HS-27A (cell line): Measurements from ENCODE around the gene ETS2.
"Not testable (repeated sequence)": the region's sequence is repeated elsewhere in the genome, so short reads cannot be mapped to it uniquely, and the experiment has no call there.

Source experiments
- DNase-seq: peaks from one replicate; pipeline ENCODE4 v3.0.0-alpha.2; 2012; ENCODE audit warnings: low read depth, missing footprints

ETS2 gene

GRCh38 chr21:38839328-38840286 is 33.9 kb downstream of the ETS2 start:
- peak; percentile 95 for DNase-seq

- DNase-seq, result no peak
Observed at GRCh38 chr21:38840456-38841300, 34.9 kb downstream of the ETS2 start.

GRCh38 chr21:38841472-38841871 is 35.7 kb downstream of the ETS2 start:
- no peak for DNase-seq

GRCh38 chr21:38842079-38842478 is 36.4 kb downstream of the ETS2 start:
- DNase-seq, result no peak

- no peak for DNase-seq
Observed at GRCh38 chr21:38843379-38843778, 37.6 kb downstream of the ETS2 start.

- peak; percentile 89 for DNase-seq
Observed at GRCh38 chr21:38843806-38844503, 38.2 kb downstream of the ETS2 start.

GRCh38 chr21:38845374-38845773 is 39.6 kb downstream of the ETS2 start:
- DNase-seq, result not testable (repeated sequence)

GRCh38 chr21:38847556-38847955 is 41.8 kb downstream of the ETS2 start:
- DNase-seq, result no peak

- no peak for DNase-seq
Observed at GRCh38 chr21:38848187-38848609, 42.5 kb downstream of the ETS2 start.

GRCh38 chr21:38849776-38850175 is 44.0 kb downstream of the ETS2 start:
- no peak for DNase-seq

- DNase-seq, result no peak
Observed at GRCh38 chr21:38850277-38850951, 44.7 kb downstream of the ETS2 start.

- no peak for DNase-seq
Observed at GRCh38 chr21:38851101-38851500, 45.4 kb downstream of the ETS2 start.

GRCh38 chr21:38852278-38852677 is 46.5 kb downstream of the ETS2 start:
- no peak for DNase-seq

- no peak for DNase-seq
Observed at GRCh38 chr21:38852708-38853107, 47.0 kb downstream of the ETS2 start.

GRCh38 chr21:38853421-38853919 is 47.7 kb downstream of the ETS2 start:
- peak; percentile 92 for DNase-seq

- DNase-seq, result no peak
Observed at GRCh38 chr21:38857152-38857825, 51.6 kb downstream of the ETS2 start.

- no peak for DNase-seq
Observed at GRCh38 chr21:38858026-38858811, 52.5 kb downstream of the ETS2 start.

- DNase-seq, result no peak
Observed at GRCh38 chr21:38858812-38859205, 53.1 kb downstream of the ETS2 start.

- no peak for DNase-seq
Observed at GRCh38 chr21:38859852-38860251, 54.1 kb downstream of the ETS2 start.

- no peak for DNase-seq
Observed at GRCh38 chr21:38861056-38861455, 55.3 kb downstream of the ETS2 start.
